HepG2 (cell line): ENCODE results near the gene HDGF. TPM values are rescaled to one million over a fixed set of nuclear protein-coding genes. Genes with fewer than 3 reads are reported as not detected.

Experiments used
- EEA1 ChIP-seq: sonication (generic); formaldehyde crosslinking; IDR thresholded peaks from 2 replicates; pipeline ENCODE4 v1.5.1; 2020; ENCODE audit warnings: mild to moderate bottlenecking, missing genetic modification reagents, borderline replicate concordance
- FOSL1 ChIP-seq: sonication (generic); formaldehyde crosslinking; IDR thresholded peaks from 2 replicates; pipeline ENCODE4 v1.9.0; 2021; ENCODE audit warnings: missing genetic modification reagents, borderline replicate concordance
- KAT7 ChIP-seq: IDR thresholded peaks from 2 replicates; pipeline ENCODE4 v1.6.1; 2018; ENCODE audit warnings: borderline replicate concordance, missing compliant biosample characterization
- KDM2A ChIP-seq: sonication (generic); formaldehyde crosslinking; IDR thresholded peaks from 2 replicates; pipeline ENCODE4 v1.4.0; 2020; ENCODE audit warnings: low read depth, missing genetic modification reagents, borderline replicate concordance
- LCORL ChIP-seq, 2 experiments: fragments of 450-650 bp in 1 of 2; sonication (generic) in 1 of 2; formaldehyde crosslinking in 1 of 2; IDR thresholded peaks; 2 replicates each; pipeline versions ENCODE4 v1.5.0 to v1.6.1; 2017 to 2020; ENCODE audit warnings: antibody characterized with exemption in 1 of 2, missing genetic modification reagents in 1 of 2
- MXD4 ChIP-seq: IDR thresholded peaks from 2 replicates; pipeline ENCODE4 v1.6.1; 2016; ENCODE audit warnings: mild to moderate bottlenecking, missing biosample characterization, missing genetic modification reagents
- PLRG1 ChIP-seq: fragments of 450-650 bp; conservative IDR thresholded peaks from 2 replicates; pipeline ENCODE4 v1.6.1; 2016
- REL ChIP-seq: sonication (generic); formaldehyde crosslinking; conservative IDR thresholded peaks from 2 replicates; pipeline ENCODE4 v1.8.0; 2022; ENCODE audit warnings: mild to moderate bottlenecking, missing genetic modification reagents, moderate library complexity
- SP140L ChIP-seq: sonication (generic); formaldehyde crosslinking; IDR thresholded peaks from 2 replicates; pipeline ENCODE4 v1.4.0; 2020; ENCODE audit warnings: missing genetic modification reagents, borderline replicate concordance
- U2AF2 ChIP-seq: fragments of 200-400 bp; formaldehyde crosslinking; IDR thresholded peaks from 2 replicates; pipeline ENCODE4 v1.6.1; 2017; ENCODE audit warnings: low read depth, mild to moderate bottlenecking, low read length
- ZBTB20 ChIP-seq: sonication (generic); formaldehyde crosslinking; IDR thresholded peaks from 2 replicates; pipeline ENCODE4 v1.8.1; 2023; ENCODE audit warnings: missing genetic modification reagents, low read depth, mild to moderate bottlenecking, borderline replicate concordance
- ZBTB8A ChIP-seq: sonication (generic); formaldehyde crosslinking; IDR thresholded peaks from 2 replicates; pipeline ENCODE4 v1.4.0; 2020; ENCODE audit warnings: mild to moderate bottlenecking, low read depth, missing genetic modification reagents, borderline replicate concordance
- ZNF232 ChIP-seq: sonication (generic); formaldehyde crosslinking; IDR thresholded peaks from 2 replicates; pipeline ENCODE4 v1.4.0; 2020; ENCODE audit warnings: missing genetic modification reagents, borderline replicate concordance
- ZNF772 ChIP-seq: sonication (generic); formaldehyde crosslinking; IDR thresholded peaks from 2 replicates; pipeline ENCODE4 v1.5.0; 2020; ENCODE audit warnings: mild to moderate bottlenecking, missing genetic modification reagents
- ZNF775 ChIP-seq: sonication (generic); formaldehyde crosslinking; IDR thresholded peaks from 2 replicates; pipeline ENCODE4 v1.4.0; 2020; ENCODE audit warnings: missing genetic modification reagents, mild to moderate bottlenecking, moderate library complexity, borderline replicate concordance
- polyA plus RNA-seq, 8 experiments: library from polyadenylated mRNA; depleted of rRNA in 3 of 8; stranded (reverse) in 7 of 8; unstranded in 1 of 8; fragments of >200 nt; fragmentation: Illumina TruSeq in 4 of 8; extraction: Trizol in 4 of 8; gene quantifications; 2 replicates each; pipeline versions ENCODE4 v1.2.1 to v1.2.3, GENCODE V29; 2011 to 2016; ENCODE audit warnings: low read depth in 4 of 8, missing spikeins in 1 of 8, mixed read lengths in 1 of 8; ENCODE audit not compliant: insufficient read depth in 1 of 8
- total RNA-seq, 5 experiments: library from RNA; depleted of rRNA; stranded (reverse); fragments of >200 nt; fragmentation: Illumina TruSeq; extraction: Trizol; gene quantifications; 2 replicates each; pipeline ENCODE4 v1.2.3, GENCODE V29; 2016; ENCODE audit warnings: low read depth in 1 of 5
- TF ChIP-seq, protein P1 (sequence below): sonication (generic); formaldehyde crosslinking; IDR thresholded peaks from 2 replicates; pipeline ENCODE4 v1.4.0; 2020; ENCODE audit warnings: missing genetic modification reagents, borderline replicate concordance
- TF ChIP-seq, protein P2 (sequence below): sonication (generic); formaldehyde crosslinking; conservative IDR thresholded peaks from 2 replicates; pipeline ENCODE4 v1.8.0; 2022; ENCODE audit warnings: low read depth, missing genetic modification reagents
- TF ChIP-seq, protein P3 (sequence below): IDR thresholded peaks from 2 replicates; pipeline ENCODE4 v1.6.1; 2018; ENCODE audit warnings: missing genetic modification reagents
- TF ChIP-seq, protein P4 (sequence below): sonication (generic); formaldehyde crosslinking; IDR thresholded peaks from 2 replicates; pipeline ENCODE4 v1.9.0; 2022; ENCODE audit warnings: low read depth, missing genetic modification reagents
- TF ChIP-seq, protein P5 (sequence below): sonication (generic); formaldehyde crosslinking; IDR thresholded peaks from 2 replicates; pipeline ENCODE4 v1.4.0; 2020; ENCODE audit warnings: mild to moderate bottlenecking, missing genetic modification reagents

Gene HDGF
- total and polyA plus RNA-seq, 2 of the 13 experiments (the other 11 are each of a cell fraction or from before 2014, with no cell fraction given): 156 to 196 TPM

DNA sequence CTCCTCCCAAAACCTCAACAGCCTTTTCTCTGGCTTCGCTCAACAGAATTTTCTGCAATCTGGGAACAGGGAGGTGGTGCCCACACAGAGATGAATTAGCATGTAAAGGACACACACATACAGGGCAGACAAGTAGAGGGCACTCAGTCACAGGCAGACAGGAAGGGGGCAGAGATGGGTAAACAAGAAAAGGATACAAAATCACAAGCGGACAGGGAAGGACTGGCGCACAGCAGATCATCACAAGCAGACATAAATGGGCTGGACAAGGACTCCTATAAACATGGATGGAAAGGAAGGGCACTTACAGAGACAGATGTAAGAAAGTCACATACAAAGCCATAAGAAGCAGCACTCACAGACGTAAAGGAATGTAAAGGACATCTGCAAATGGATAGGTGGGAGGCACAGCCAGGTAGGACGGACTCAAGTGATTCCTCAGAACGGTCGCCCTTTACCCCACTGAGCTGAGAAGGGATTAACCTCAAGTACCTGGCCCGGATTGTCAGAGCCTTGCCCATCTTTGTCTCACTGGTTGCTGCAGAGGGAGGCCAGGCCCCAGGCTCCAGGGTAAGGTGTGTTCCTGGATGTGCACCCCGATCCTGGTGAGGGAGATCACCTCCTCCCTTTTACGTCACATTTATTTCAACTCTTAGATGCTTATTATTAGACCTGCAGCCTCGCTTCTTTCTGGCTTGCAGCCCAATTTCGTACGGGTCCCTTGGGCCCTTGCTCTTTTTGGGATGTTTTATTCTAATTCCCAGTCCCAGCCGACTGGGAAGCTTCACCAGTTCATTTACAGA is 15.0 kb upstream of the HDGF start (continued):
- TF ChIP-seq U2AF2 (no peak), FOSL1 (CRISPR knock-in tag) (no peak), LCORL (IDR thresholded peaks at IDR 0.05) (no peak), LCORL (CRISPR knock-in tag; IDR thresholded peaks at IDR 0.05) (no peak), ZBTB20 (no peak), MXD4 (CRISPR knock-in tag) (no peak), ZNF775 (CRISPR knock-in tag) (no peak), ZBTB8A (no peak; the same call in 1 of the 2 replicates), PLRG1 (no peak), ZNF232 (CRISPR knock-in tag) (no peak), KDM2A (CRISPR knock-in tag) (no peak; the same call in 1 of the 2 replicates), ZNF772 (CRISPR knock-in tag) (no peak), KAT7 (CRISPR knock-in tag) (no peak), SP140L (no peak), REL (CRISPR knock-in tag) (no peak), EEA1 (CRISPR knock-in tag) (no peak)
- TF ChIP-seq, protein P1, sequence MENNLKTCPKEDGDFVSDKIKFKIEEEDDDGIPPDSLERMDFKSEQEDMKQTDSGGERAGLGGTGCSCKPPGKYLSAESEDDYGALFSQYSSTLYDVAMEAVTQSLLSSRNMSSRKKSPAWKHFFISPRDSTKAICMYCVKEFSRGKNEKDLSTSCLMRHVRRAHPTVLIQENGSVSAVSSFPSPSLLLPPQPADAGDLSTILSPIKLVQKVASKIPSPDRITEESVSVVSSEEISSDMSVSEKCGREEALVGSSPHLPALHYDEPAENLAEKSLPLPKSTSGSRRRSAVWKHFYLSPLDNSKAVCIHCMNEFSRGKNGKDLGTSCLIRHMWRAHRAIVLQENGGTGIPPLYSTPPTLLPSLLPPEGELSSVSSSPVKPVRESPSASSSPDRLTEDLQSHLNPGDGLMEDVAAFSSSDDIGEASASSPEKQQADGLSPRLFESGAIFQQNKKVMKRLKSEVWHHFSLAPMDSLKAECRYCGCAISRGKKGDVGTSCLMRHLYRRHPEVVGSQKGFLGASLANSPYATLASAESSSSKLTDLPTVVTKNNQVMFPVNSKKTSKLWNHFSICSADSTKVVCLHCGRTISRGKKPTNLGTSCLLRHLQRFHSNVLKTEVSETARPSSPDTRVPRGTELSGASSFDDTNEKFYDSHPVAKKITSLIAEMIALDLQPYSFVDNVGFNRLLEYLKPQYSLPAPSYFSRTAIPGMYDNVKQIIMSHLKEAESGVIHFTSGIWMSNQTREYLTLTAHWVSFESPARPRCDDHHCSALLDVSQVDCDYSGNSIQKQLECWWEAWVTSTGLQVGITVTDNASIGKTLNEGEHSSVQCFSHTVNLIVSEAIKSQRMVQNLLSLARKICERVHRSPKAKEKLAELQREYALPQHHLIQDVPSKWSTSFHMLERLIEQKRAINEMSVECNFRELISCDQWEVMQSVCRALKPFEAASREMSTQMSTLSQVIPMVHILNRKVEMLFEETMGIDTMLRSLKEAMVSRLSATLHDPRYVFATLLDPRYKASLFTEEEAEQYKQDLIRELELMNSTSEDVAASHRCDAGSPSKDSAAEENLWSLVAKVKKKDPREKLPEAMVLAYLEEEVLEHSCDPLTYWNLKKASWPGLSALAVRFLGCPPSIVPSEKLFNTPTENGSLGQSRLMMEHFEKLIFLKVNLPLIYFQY (CRISPR knock-in tag): no peak
- TF ChIP-seq, protein P2, sequence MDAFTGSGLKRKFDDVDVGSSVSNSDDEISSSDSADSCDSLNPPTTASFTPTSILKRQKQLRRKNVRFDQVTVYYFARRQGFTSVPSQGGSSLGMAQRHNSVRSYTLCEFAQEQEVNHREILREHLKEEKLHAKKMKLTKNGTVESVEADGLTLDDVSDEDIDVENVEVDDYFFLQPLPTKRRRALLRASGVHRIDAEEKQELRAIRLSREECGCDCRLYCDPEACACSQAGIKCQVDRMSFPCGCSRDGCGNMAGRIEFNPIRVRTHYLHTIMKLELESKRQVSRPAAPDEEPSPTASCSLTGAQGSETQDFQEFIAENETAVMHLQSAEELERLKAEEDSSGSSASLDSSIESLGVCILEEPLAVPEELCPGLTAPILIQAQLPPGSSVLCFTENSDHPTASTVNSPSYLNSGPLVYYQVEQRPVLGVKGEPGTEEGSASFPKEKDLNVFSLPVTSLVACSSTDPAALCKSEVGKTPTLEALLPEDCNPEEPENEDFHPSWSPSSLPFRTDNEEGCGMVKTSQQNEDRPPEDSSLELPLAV: no peak
- TF ChIP-seq, protein P3, sequence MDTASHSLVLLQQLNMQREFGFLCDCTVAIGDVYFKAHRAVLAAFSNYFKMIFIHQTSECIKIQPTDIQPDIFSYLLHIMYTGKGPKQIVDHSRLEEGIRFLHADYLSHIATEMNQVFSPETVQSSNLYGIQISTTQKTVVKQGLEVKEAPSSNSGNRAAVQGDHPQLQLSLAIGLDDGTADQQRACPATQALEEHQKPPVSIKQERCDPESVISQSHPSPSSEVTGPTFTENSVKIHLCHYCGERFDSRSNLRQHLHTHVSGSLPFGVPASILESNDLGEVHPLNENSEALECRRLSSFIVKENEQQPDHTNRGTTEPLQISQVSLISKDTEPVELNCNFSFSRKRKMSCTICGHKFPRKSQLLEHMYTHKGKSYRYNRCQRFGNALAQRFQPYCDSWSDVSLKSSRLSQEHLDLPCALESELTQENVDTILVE: no peak
- TF ChIP-seq, protein P4, sequence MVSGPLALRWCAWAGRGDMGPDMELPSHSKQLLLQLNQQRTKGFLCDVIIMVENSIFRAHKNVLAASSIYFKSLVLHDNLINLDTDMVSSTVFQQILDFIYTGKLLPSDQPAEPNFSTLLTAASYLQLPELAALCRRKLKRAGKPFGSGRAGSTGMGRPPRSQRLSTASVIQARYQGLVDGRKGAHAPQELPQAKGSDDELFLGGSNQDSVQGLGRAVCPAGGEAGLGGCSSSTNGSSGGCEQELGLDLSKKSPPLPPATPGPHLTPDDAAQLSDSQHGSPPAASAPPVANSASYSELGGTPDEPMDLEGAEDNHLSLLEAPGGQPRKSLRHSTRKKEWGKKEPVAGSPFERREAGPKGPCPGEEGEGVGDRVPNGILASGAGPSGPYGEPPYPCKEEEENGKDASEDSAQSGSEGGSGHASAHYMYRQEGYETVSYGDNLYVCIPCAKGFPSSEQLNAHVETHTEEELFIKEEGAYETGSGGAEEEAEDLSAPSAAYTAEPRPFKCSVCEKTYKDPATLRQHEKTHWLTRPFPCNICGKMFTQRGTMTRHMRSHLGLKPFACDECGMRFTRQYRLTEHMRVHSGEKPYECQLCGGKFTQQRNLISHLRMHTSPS (CRISPR knock-in tag): peak; percentile 58; the same call in 1 of the 2 replicates
- TF ChIP-seq, protein P5, sequence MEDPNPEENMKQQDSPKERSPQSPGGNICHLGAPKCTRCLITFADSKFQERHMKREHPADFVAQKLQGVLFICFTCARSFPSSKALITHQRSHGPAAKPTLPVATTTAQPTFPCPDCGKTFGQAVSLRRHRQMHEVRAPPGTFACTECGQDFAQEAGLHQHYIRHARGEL (CRISPR knock-in tag): no peak
